GM06990 (cell line): ENCODE measurements around the gene MAPKAP1.

Experiments used
- DNase-seq: peaks from one replicate; pipeline ENCODE4 v3.0.0-alpha.2; 2011; ENCODE audit not compliant: insufficient read length; ENCODE audit errors: extremely low read depth
- H3K27me3 ChIP-seq: replicated peaks from 2 replicates; pipeline ENCODE4 v1.6.0; 2011; ENCODE audit warnings: low read length; ENCODE audit not compliant: control insufficient read depth, insufficient read depth
- H3K36me3 ChIP-seq: 2 replicates; pipeline ENCODE4 v1.5.1; 2011; ENCODE audit warnings: low read length; ENCODE audit not compliant: control insufficient read depth, insufficient read depth
- H3K4me3 ChIP-seq: replicated peaks from 2 replicates; pipeline ENCODE4 v1.5.1; 2011; ENCODE audit warnings: low read depth, mild to moderate bottlenecking, control low read depth, low read length
- CTCF ChIP-seq: IDR thresholded peaks from 2 replicates; pipeline ENCODE4 v1.5.1; 2011; ENCODE audit warnings: low read length, control low read depth, mild to moderate bottlenecking, inconsistent platforms; ENCODE audit not compliant: insufficient read depth, poor library complexity, severe bottlenecking

The MAPKAP1 gene

DNA sequence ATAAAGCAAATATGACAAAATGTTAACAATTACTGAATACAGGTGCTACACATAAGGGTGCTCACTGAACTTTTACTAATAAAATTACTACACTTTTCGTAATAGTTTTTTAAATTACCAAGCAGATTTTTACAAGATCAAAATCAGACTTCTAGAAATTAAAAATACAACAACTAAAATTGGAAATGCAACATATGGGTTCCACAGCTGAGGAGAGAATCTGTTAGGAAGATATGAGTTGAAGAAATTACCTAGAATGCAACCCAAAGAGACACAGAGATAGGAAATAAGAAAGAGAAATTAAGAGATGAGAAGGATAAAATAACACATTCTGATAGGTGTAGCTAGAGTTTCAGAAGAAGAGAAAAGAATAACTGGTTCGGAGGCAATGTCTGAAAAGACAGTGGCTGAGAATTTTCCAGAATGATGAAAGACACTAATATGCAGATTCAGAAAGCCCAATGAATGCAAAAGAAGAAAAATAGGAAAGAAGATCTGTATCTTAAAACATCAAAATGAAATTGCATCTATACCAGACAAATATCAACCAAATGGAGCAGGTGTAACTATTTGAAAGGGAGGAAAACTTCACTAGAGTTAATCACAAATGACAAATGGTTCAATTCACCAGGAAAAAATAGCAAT, 95.8 kb downstream of the MAPKAP1 start:
- Histone ChIP-seq H3K4me3 (no peak overlapping the region), H3K36me3 (peaks cover 3% of the 10 kb centered on the region; the same call in 1 of the 2 replicates), H3K27me3 (no peaks in the 10 kb centered on the region)
- TF ChIP-seq CTCF: no peak
- DNase-seq: no peak

- DNase-seq: no peak
- no peak for TF ChIP-seq CTCF
- Histone ChIP-seq H3K4me3 (no peak overlapping the region), H3K36me3 (peaks cover 3% of the 10 kb centered on the region; the same call in 1 of the 2 replicates), H3K27me3 (no peaks in the 10 kb centered on the region)
Measured at GRCh38 chr9:125609744-125610143, 97.3 kb downstream of the MAPKAP1 start.

DNA sequence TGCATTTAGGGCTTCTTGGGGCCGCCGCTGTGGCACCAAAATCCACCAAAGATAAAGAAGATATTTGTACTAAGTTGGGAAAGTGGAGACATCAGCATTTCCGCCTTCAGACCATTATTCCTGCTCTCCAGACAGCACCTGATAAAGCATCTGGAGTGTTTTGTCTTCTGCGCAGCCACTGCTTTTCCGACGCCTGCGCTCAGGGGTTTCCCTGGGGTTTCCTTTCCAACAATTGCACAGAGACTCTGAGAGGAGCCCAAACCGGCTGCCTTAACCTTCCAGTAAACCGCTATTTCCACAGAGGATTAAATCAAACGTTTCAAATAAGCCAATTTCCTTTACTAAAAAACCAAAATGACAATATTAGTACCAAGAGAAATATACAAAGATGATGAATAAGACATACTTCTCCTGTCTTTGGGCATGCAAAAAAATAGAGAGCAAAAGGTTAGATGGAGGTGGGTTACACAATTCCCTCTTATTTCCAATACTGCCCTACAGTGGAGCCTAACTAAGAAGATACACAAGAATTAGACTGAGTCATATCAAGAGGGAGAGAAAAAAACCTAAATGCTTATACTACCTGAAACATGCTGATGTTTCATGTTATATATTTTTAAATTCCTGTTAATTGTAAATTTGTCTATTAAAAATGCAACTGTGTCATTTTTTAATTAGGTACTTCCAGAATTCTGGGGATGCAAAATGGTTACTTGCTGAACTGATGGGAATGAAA, 98.4 kb downstream of the MAPKAP1 start:
- no peak for TF ChIP-seq CTCF
- Histone ChIP-seq H3K4me3 (no peak overlapping the region), H3K27me3 (no peaks in the 10 kb centered on the region), H3K36me3 (peaks cover 3% of the 10 kb centered on the region; the same call in 1 of the 2 replicates)
- no peak for DNase-seq

DNA sequence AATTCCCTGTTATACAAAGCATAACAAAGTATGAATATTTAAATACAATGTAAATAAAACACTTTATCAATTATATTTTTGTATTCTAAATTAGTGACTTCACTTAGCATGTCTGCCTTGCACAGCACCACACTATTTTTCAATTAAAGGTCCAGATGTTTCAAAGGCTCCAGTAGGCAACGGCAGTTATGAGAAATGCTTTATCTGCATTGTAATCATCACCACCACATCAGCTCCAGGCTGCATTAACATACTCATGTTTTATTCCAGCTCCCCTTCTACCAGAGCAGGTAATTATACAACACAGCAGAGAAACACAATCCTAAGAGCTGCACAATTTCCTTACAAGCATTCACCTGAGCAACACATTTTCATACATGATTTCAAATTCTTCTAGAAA, 102.8 kb downstream of the MAPKAP1 start:
- DNase-seq: no peak
- Histone ChIP-seq H3K4me3 (no peak overlapping the region), H3K27me3 (no peaks in the 10 kb centered on the region), H3K36me3 (no peaks in the 10 kb centered on the region)
- TF ChIP-seq CTCF: no peak

GRCh38 chr9:125603478-125604021, 103.5 kb downstream of the MAPKAP1 start:
- H3K36me3 ChIP-seq: no peaks in the 10 kb centered on the region
- H3K27me3 ChIP-seq: no peaks in the 10 kb centered on the region
- no peak overlapping the region for H3K4me3 ChIP-seq
- no peak for DNase-seq
- no peak for TF ChIP-seq CTCF
